Neural progenitor cell (in vitro differentiated cells): ENCODE results near the gene RTL10.

Experiments used
- EZH2 ChIP-seq: fragments of 200-600 bp; sonication (generic); IDR thresholded peaks from 2 replicates; pipeline ENCODE4 v1.6.1; 2017; ENCODE audit warnings: antibody characterized with exemption, mild to moderate bottlenecking, moderate library complexity
- TF ChIP-seq, protein P1 (sequence below): fragments of 200-600 bp; sonication (generic); IDR thresholded peaks from 2 replicates; pipeline ENCODE4 v1.5.1; 2017; ENCODE audit warnings: antibody characterized with exemption, mild to moderate bottlenecking

DNA sequence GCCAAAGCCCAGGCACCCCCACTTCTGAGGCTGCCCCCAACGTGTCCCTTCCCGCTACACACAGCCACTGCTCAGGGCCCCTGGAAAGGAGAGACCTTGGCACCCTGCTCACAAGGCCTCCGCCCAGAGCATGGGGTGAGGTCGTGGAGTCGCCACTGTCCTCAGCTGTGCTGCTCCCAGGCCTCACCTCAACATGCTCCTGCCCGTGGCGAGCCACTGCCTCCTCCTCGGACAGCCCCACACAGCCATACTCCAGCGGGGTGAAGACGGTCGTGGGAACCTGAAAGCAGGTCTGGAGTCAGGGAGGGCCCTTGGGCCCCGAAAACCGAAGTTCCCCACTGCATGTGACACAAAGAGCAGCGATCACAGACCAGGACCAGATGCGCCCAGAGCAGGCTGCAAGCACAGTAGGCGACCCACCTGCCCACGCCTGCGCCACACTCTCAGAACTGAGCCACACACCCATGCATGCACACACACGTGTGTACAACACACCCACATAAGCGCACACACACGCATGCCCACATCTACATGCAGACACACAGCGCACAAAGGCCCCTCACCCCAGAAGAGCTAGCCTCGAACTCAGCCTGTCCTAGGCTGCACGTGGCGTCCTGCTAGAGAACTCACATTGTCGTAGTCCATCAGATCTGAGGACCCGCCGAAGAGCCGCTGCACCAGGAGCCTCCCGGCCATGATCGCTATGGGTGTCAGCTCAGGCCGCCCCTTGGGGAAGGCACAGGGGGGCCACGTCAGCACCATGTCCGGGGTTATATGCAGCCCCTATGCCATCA lies 25.5 kb upstream of the RTL10 start:
- no peak for TF ChIP-seq EZH2
- TF ChIP-seq, protein P1, sequence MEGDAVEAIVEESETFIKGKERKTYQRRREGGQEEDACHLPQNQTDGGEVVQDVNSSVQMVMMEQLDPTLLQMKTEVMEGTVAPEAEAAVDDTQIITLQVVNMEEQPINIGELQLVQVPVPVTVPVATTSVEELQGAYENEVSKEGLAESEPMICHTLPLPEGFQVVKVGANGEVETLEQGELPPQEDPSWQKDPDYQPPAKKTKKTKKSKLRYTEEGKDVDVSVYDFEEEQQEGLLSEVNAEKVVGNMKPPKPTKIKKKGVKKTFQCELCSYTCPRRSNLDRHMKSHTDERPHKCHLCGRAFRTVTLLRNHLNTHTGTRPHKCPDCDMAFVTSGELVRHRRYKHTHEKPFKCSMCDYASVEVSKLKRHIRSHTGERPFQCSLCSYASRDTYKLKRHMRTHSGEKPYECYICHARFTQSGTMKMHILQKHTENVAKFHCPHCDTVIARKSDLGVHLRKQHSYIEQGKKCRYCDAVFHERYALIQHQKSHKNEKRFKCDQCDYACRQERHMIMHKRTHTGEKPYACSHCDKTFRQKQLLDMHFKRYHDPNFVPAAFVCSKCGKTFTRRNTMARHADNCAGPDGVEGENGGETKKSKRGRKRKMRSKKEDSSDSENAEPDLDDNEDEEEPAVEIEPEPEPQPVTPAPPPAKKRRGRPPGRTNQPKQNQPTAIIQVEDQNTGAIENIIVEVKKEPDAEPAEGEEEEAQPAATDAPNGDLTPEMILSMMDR: no peak
